OCI-LY7 (cell line): ENCODE data around the gene USP31. TPM values are rescaled to one million over a fixed set of nuclear protein-coding genes. Genes with fewer than 3 reads are reported as not detected.

Experiments used
- BruUV-seq: library from RNA; stranded (reverse); fragments of 400-500 nt; replicated peaks from 2 replicates; lab custom pipeline; 2021; lab: Mats Ljungman, UMichigan
- CTCF ChIA-PET: fragments of 300-600 bp; sonication (Branson Sonifier 250); formaldehyde crosslinking; loops from one replicate; lab custom pipeline; 2022; ENCODE audit warnings: antibody characterized with exemption; ENCODE audit not compliant: unreplicated experiment; lab: Charles Lee
- POLR2A ChIA-PET: fragments of 300-600 bp; sonication (Branson Sonifier 250); formaldehyde crosslinking; loops from one replicate; lab custom pipeline; 2022; ENCODE audit warnings: antibody characterized with exemption; lab: Charles Lee
- DNase-seq: peaks from one replicate; pipeline ENCODE4 v3.0.0-alpha.2; 2015; ENCODE audit warnings: low spot score
- H2AFZ ChIP-seq: fragments of 200-600 bp; sonication (generic), shearing (Covaris generic); 2 replicates; pipeline ENCODE4 v1.6.1; 2014; ENCODE audit warnings: mild to moderate bottlenecking, antibody characterized with exemption, low read length, moderate library complexity
- H3K27ac ChIP-seq: fragments of 200-600 bp; sonication (generic); 2 replicates; pipeline ENCODE4 v1.5.1; 2014; ENCODE audit warnings: mixed run types, low read depth, mild to moderate bottlenecking, moderate library complexity, low read length, inconsistent platforms; ENCODE audit not compliant: poor library complexity, severe bottlenecking
- H3K36me3 ChIP-seq: fragments of 200-600 bp; sonication (generic); 2 replicates; pipeline ENCODE4 v1.6.1; 2014; ENCODE audit warnings: mild to moderate bottlenecking, antibody characterized with exemption, low read length, moderate library complexity, mixed read lengths; ENCODE audit not compliant: insufficient read depth
- H3K4me1 ChIP-seq: fragments of 200-600 bp; sonication (generic); 2 replicates; pipeline ENCODE4 v1.5.1; 2014; ENCODE audit warnings: mild to moderate bottlenecking, low read length; ENCODE audit not compliant: insufficient read depth, poor library complexity, severe bottlenecking
- H3K4me2 ChIP-seq: fragments of 200-600 bp; sonication (generic); 2 replicates; pipeline ENCODE4 v1.6.1; 2014; ENCODE audit warnings: mild to moderate bottlenecking, low read length
- H3K4me3 ChIP-seq: fragments of 200-600 bp; sonication (generic); 2 replicates; pipeline ENCODE4 v1.5.1; 2014; ENCODE audit warnings: mild to moderate bottlenecking, low read depth, low read length; ENCODE audit not compliant: poor library complexity, severe bottlenecking
- H3K79me2 ChIP-seq: fragments of 200-600 bp; sonication (generic); 2 replicates; pipeline ENCODE4 v1.6.1; 2016; ENCODE audit warnings: low read depth, mild to moderate bottlenecking, low read length, moderate library complexity, mixed read lengths; ENCODE audit not compliant: insufficient read depth
- H3K9me2 ChIP-seq: fragments of 200-600 bp; sonication (generic); 2 replicates; pipeline ENCODE4 v1.6.1; 2016; ENCODE audit warnings: mild to moderate bottlenecking, low read length, mixed read lengths; ENCODE audit not compliant: insufficient read depth
- H3K9me3 ChIP-seq: fragments of 200-600 bp; sonication (generic); 2 replicates; pipeline ENCODE4 v1.6.1; 2014; ENCODE audit warnings: mild to moderate bottlenecking, mixed run types, low read length, mixed read lengths
- H4K20me1 ChIP-seq: fragments of 200-600 bp; sonication (generic); 2 replicates; pipeline ENCODE4 v1.6.1; 2014; ENCODE audit warnings: mild to moderate bottlenecking, antibody characterized with exemption, low read length, moderate library complexity, mixed read lengths; ENCODE audit not compliant: insufficient read depth
- EZH2phosphoT487 ChIP-seq: fragments of 200-600 bp; sonication (generic); IDR thresholded peaks from 2 replicates; pipeline ENCODE4 v1.6.1; 2018; ENCODE audit warnings: low read depth, borderline replicate concordance, mild to moderate bottlenecking, mixed run types, antibody characterized with exemption, low read length, moderate library complexity, mixed read lengths
- intact Hi-C: fragments of 100-400 bp; cut with micrococcal nuclease; formaldehyde crosslinking; loops from one replicate; pipeline ENCODE4 v1.10.0; 2022; ENCODE audit not compliant: unreplicated experiment
- total RNA-seq, 2 experiments: library from RNA; depleted of rRNA in 1 of 2; stranded (reverse); fragments of >200 nt in 1 of 2; shearing (Covaris generic) in 1 of 2; gene quantifications; 2 replicates each; pipeline ENCODE4 v1.2.3, GENCODE V29; 2014 to 2022
- TF ChIP-seq, protein P1 (sequence below): fragments of 200-600 bp; sonication (generic); conservative IDR thresholded peaks from 2 replicates; pipeline ENCODE4 v1.5.1; 2014; ENCODE audit warnings: mild to moderate bottlenecking, antibody characterized with exemption, low read length, moderate library complexity, mixed read lengths

Gene USP31
- total RNA-seq, 2 experiments from 2014 or later, result 9.0 to 12.2 TPM

DNA sequence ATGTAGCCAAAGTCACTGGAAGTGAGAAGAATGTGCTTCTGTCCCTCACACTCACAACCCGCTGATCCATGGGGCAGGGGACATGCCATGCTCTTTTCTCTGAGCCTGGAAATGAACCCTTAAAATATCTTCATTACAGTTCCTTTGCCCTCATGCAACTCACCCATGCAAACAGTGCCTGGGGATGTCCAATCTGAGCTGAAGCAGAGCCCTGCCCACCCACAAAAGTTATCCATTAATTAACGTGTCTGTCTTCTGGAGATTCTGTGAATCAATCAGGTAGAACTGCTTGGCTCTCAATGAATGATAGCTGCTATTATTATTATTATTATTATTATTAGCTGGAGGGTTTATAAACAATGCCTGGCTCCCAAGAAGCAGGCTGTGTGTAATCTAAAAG lies 133.7 kb downstream of the USP31 start:
- CTCF ChIA-PET, result no interaction called here
- no peaks in the 10 kb centered on the region for H3K36me3 ChIP-seq
- POLR2A ChIA-PET, result no interaction called here
- no peaks in the 10 kb centered on the region for H4K20me1 ChIP-seq
- no peaks in the 10 kb centered on the region for H3K4me1 ChIP-seq
- TF ChIP-seq, protein P1, sequence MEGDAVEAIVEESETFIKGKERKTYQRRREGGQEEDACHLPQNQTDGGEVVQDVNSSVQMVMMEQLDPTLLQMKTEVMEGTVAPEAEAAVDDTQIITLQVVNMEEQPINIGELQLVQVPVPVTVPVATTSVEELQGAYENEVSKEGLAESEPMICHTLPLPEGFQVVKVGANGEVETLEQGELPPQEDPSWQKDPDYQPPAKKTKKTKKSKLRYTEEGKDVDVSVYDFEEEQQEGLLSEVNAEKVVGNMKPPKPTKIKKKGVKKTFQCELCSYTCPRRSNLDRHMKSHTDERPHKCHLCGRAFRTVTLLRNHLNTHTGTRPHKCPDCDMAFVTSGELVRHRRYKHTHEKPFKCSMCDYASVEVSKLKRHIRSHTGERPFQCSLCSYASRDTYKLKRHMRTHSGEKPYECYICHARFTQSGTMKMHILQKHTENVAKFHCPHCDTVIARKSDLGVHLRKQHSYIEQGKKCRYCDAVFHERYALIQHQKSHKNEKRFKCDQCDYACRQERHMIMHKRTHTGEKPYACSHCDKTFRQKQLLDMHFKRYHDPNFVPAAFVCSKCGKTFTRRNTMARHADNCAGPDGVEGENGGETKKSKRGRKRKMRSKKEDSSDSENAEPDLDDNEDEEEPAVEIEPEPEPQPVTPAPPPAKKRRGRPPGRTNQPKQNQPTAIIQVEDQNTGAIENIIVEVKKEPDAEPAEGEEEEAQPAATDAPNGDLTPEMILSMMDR, result no peak
- no peak for TF ChIP-seq EZH2phosphoT487
- no peak for DNase-seq
- H3K4me3 ChIP-seq, result no peak overlapping the region
- no peaks in the 10 kb centered on the region for H3K9me3 ChIP-seq
- H3K4me2 ChIP-seq, result no peak overlapping the region
- BruUV-seq, result no TSS peak
- no peak overlapping the region for H3K27ac ChIP-seq
- H3K9me2 ChIP-seq, result no peaks in the 10 kb centered on the region
- intact Hi-C loops, result no loop called here
- no peak overlapping the region for H2AFZ ChIP-seq
- H3K79me2 ChIP-seq, result no peaks in the 10 kb centered on the region

DNA sequence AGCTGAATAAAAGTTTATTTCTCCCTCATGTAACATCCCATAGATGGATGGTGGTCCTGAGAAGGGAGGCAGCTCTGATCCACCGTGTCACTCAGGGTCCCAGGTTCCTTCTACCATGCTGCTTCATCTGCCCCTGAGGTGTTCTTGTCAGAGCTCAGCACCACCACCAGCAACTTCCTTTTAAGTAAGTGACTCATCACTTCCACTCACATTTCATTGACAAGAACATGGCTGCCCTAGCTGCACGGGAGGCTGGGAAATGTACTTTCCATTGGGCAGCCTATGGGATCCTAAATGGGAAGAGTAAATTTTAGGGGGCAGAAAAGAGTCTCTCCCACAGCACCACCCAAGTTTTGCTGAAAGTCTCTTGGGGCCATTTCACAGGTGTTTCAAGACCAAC lies 134.7 kb downstream of the USP31 start:
- Histone ChIP-seq H3K79me2 (no peaks in the 10 kb centered on the region), H3K4me3 (no peak overlapping the region), H3K9me3 (no peaks in the 10 kb centered on the region), H2AFZ (no peak overlapping the region), H4K20me1 (no peaks in the 10 kb centered on the region), H3K4me1 (no peaks in the 10 kb centered on the region), H3K4me2 (no peak overlapping the region), H3K9me2 (no peaks in the 10 kb centered on the region), H3K27ac (no peak overlapping the region), H3K36me3 (no peaks in the 10 kb centered on the region)
- ChIA-PET POLR2A (no interaction called here), CTCF (no interaction called here)
- BruUV-seq, result no TSS peak
- DNase-seq, result no peak
- intact Hi-C loops, result no loop called here
- TF ChIP-seq EZH2phosphoT487, result no peak
- TF ChIP-seq, protein P1, result no peak

Other genes starting within 250 kb of the USP31 start
- not detected in 2 replicates for gene SCNN1G, start 33.3 kb upstream of the USP31 start, total RNA-seq (2014; rRNA removed; shearing (Covaris generic))
- gene SCNN1G, start 33.3 kb upstream of the USP31 start, total RNA-seq (2022), result not detected in 2 replicates
- not detected in 2 replicates for gene SCNN1B, start 152.8 kb upstream of the USP31 start, total RNA-seq (2014; rRNA removed; shearing (Covaris generic))
- gene SCNN1B, start 152.8 kb upstream of the USP31 start, total RNA-seq (2022), result 0.23 and 0.52 TPM in 2 replicates